GM18519 (cell line): Measurements from ENCODE around the gene EID2.

Experiments used
- ATAC-seq: cut with Tn5 transposase; IDR thresholded peaks from one replicate; pipeline ENCODE4 v1.9.1; 2021; ENCODE audit warnings: mild to moderate bottlenecking, moderate library complexity; ENCODE audit not compliant: unreplicated experiment, low FRiP score

The EID2 gene

GRCh38 chr19:39539518-39540332, at the start of gene EID2:
Gene EID2 (minus strand): TSS chr19:39540161. CDS start chr19:39540079, 82 bp downstream.
- ATAC-seq = no peak

GRCh38 chr19:39588066-39588465, 48.1 kb upstream of the EID2 start:
- ATAC-seq = no peak

- ATAC-seq = no peak
Observed at GRCh38 chr19:39587496-39587895, 47.5 kb upstream of the EID2 start.

GRCh38 chr19:39582891-39583625, 43.1 kb upstream of the EID2 start:
- ATAC-seq = no peak

GRCh38 chr19:39582442-39582841, 42.5 kb upstream of the EID2 start:
- no peak for ATAC-seq

GRCh38 chr19:39568604-39569003, 28.6 kb upstream of the EID2 start:
- ATAC-seq = no peak

GRCh38 chr19:39566064-39566463, 26.1 kb upstream of the EID2 start:
- no peak for ATAC-seq

- no peak for ATAC-seq
Observed at GRCh38 chr19:39563408-39563807, 23.4 kb upstream of the EID2 start.

GRCh38 chr19:39558624-39559117, 18.7 kb upstream of the EID2 start:
- no peak for ATAC-seq

- no peak for ATAC-seq
Observed at GRCh38 chr19:39557811-39558623, 18.1 kb upstream of the EID2 start.

GRCh38 chr19:39555883-39556282, 15.9 kb upstream of the EID2 start:
- ATAC-seq = no peak

- no peak for ATAC-seq
Observed at GRCh38 chr19:39554701-39555311, 14.8 kb upstream of the EID2 start.

GRCh38 chr19:39553082-39553652, 13.2 kb upstream of the EID2 start:
- no peak for ATAC-seq

- no peak for ATAC-seq
Observed at GRCh38 chr19:39550197-39550596, 10.2 kb upstream of the EID2 start.

- no peak for ATAC-seq
Observed at GRCh38 chr19:39546599-39546998, 6.6 kb upstream of the EID2 start.

- no peak for ATAC-seq
Observed at GRCh38 chr19:39544911-39545310, 5.0 kb upstream of the EID2 start.

GRCh38 chr19:39544226-39544903, 4.4 kb upstream of the EID2 start:
- no peak for ATAC-seq

GRCh38 chr19:39543477-39543857, 3.5 kb upstream of the EID2 start:
- ATAC-seq = no peak

GRCh38 chr19:39542206-39542605, 2.2 kb upstream of the EID2 start:
- ATAC-seq = no peak

- ATAC-seq = no peak
Observed at GRCh38 chr19:39540333-39540673, 342 bp upstream of the EID2 start.
